Transverse colon (tissue), 4 donors: ENCODE results near the gene OMD. TPM values are rescaled to one million over a fixed set of nuclear protein-coding genes. Genes with fewer than 3 reads are reported as not detected.

ENCODE experiments used
- DNase-seq: peaks from one replicate; pipeline ENCODE4 v3.0.0-alpha.2; 2019
- H3K27ac ChIP-seq, 4 donors: fragments of 200-600 bp; sonication (generic); 2 replicates each; pipeline ENCODE4 v1.5.1; 2016 to 2018; ENCODE audit warnings: inconsistent platforms in 4 of 4
- H3K27me3 ChIP-seq: fragments of 200-600 bp; sonication (generic); 2 replicates; pipeline ENCODE4 v1.5.1; 2017; ENCODE audit warnings: inconsistent platforms
- H3K36me3 ChIP-seq, 4 donors: fragments of 200-600 bp; sonication (generic); 2 replicates each; pipeline ENCODE4 v1.5.1; 2017 to 2019; ENCODE audit warnings: inconsistent platforms in 4 of 4
- H3K4me1 ChIP-seq, 4 donors: fragments of 200-600 bp; sonication (generic); 2 replicates each; pipeline ENCODE4 v1.5.1; 2017 to 2020; ENCODE audit warnings: inconsistent platforms in 4 of 4
- H3K4me3 ChIP-seq, 4 donors: fragments of 200-600 bp; sonication (generic); 1 replicate in 1 of 4; 2 replicates in 3 of 4; pipeline versions ENCODE4 v1.5.1 to v1.6.1; 2017 to 2019; ENCODE audit warnings: inconsistent platforms in 4 of 4
- H3K9me3 ChIP-seq, 2 donors: fragments of 200-600 bp; sonication (generic); 2 replicates each; pipeline ENCODE4 v1.5.1; 2017 to 2019; ENCODE audit warnings: inconsistent platforms in 2 of 2
- CTCF ChIP-seq, 5 experiments: fragments of 200-600 bp in 3 of 5; fragments of 450-650 bp in 2 of 5; sonication (generic) in 3 of 5; IDR thresholded peaks; 1 replicate in 2 of 5; 2 replicates in 3 of 5; pipeline ENCODE4 v1.5.1; 2016 to 2017; ENCODE audit warnings: antibody characterized with exemption in 5 of 5, inconsistent platforms in 3 of 5, mild to moderate bottlenecking in 2 of 5, moderate library complexity in 1 of 5
- EP300 ChIP-seq: sonication (generic); formaldehyde crosslinking; IDR thresholded peaks from one replicate; pipeline ENCODE4 v1.6.1; 2017; ENCODE audit warnings: antibody characterized with exemption, low read depth
- POLR2A ChIP-seq: fragments of 450-650 bp; IDR thresholded peaks from one replicate; pipeline ENCODE4 v1.6.1; 2016; ENCODE audit warnings: antibody characterized with exemption, mild to moderate bottlenecking, moderate library complexity
- POLR2AphosphoS5 ChIP-seq, 3 donors: sonication (generic); formaldehyde crosslinking; IDR thresholded peaks; one replicate each; pipeline ENCODE4 v1.6.1; 2016; ENCODE audit warnings: antibody characterized with exemption in 3 of 3
- WGBS, 2 donors: methylation state at CpG; one replicate each; pipeline ENCODE4 v1.1.5; 2018; ENCODE audit warnings: low coverage in 1 of 2; 5-methylcytosine and 5-hydroxymethylcytosine counted together
- in situ Hi-C, 4 donors: fragments of 200-750 bp; cut with MboI; loops; one replicate each; pipeline versions ENCODE4 v1.15.0 to v1.15.1; 2017; ENCODE audit warnings: low sequenced_read_pairs in 3 of 4, low pct_ligation_motif_present in 1 of 4, low pct_unique_long_range_greater_than_20kb in 1 of 4
- intact Hi-C: fragments of 100-400 bp; cut with DNase I; formaldehyde crosslinking; loops from one replicate; pipeline ENCODE4 v1.15.1; 2023; ENCODE audit warnings: low total_unique reads
- total RNA-seq, 4 donors: library from RNA; depleted of rRNA; stranded (reverse); fragments of >200 nt; gene quantifications; one replicate each; pipeline ENCODE4 v1.1.0, GENCODE V29; 2016

OMD gene
- total RNA-seq, 4 donors from 2014 or later: 0.80 to 6.7 (median 2.2) TPM; not detected in 1

DNA sequence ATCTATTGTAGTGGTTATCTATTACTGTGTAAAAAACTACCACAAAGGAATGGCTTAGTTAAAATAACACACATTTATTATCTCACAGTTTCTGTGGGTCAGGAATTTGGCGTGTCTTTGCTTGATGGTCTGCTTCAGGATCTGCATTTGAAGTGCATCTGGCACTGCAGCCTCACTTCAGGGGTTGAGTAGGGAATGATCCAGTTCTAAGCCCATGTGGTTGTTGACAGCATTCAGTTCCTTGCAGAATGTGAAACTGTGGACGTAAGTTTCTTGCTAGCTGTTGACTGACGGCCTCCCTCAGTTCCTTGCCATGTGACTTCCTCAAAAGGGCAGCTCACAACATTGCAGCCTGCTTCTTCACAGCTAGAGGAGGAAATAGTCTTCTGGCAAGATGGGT, 17.8 kb downstream of the OMD start:
- 0 to 37% methylated on average over 1 to 3 of the region's 3 CpGs for WGBS, 2 donors
- intact Hi-C loops (no loop called here), in situ Hi-C loops (no loop called here)
- Histone ChIP-seq H3K4me3 (no peak overlapping the region), H3K36me3 (no peaks in the 10 kb centered on the region), H3K27me3 (no peaks in the 10 kb centered on the region), H3K4me1 (peaks cover 4 to 34% (median 18%) of the 10 kb centered on the region in 4 donors), H3K9me3 (no peaks in the 10 kb centered on the region), H3K27ac (peak overlapping the region; percentile 7 to 64 (median 50))
- no peak for TF ChIP-seq CTCF (IDR thresholded peaks at IDR 0.05)
- TF ChIP-seq POLR2AphosphoS5 (IDR thresholded peaks at IDR 0.05): peak in 1 of 3 donors; percentile 4
- no peak for TF ChIP-seq POLR2A
- no peak for TF ChIP-seq EP300
- DNase-seq: peak; percentile 26

GRCh38 chr9:92405818-92406217, 18.5 kb downstream of the OMD start:
- TF ChIP-seq CTCF (IDR thresholded peaks at IDR 0.05) (no peak), POLR2AphosphoS5 (IDR thresholded peaks at IDR 0.05) (no peak), EP300 (no peak), POLR2A (no peak)
- in situ Hi-C loops: no loop called here
- 0 to 60% methylated on average over 1 to 4 of the region's 4 CpGs for WGBS, 2 donors
- DNase-seq: no peak
- Histone ChIP-seq H3K27ac (peak overlapping the region; percentile 7 to 64 (median 50)), H3K36me3 (no peaks in the 10 kb centered on the region), H3K9me3 (no peaks in the 10 kb centered on the region), H3K27me3 (no peaks in the 10 kb centered on the region), H3K4me3 (no peak overlapping the region), H3K4me1 (peaks cover 4 to 32% (median 18%) of the 10 kb centered on the region in 4 donors)
- intact Hi-C loops: no loop called here

DNA sequence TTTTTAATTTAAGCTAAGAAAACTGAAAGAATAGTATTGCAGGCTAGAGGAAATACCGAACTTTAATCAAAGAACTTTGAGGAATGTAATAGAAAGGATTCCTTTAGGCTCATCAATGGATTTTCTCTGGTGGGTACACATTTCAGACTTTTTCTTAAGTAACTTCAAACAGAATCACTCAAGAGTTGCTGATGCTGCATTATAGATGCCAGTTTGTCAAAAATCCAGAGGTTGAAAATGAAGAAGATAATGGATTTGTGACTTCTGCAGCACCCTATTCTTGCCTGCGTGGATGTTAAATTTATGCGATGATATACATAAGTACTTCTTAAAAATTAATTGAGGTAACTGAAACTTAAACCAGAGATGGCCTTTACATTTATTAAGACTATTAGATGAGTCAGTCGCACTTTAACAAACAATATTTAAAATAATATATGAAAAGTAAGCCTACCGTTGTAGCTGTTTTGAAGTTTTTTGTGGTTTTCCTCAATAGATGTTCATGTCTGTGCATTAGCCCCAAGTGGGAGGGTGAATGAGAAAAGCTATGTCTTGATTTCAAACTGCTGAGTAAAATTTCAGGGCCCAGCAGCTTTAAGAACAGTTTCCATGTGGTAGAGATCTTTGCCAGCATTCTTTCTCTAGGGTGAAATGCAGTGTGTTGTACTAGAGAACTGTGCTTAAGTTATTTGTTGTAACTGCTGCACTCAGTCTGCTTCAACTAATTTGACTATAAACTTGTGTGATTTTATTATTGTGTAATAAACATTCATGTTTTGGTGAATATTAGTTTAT, 20.0 kb downstream of the OMD start, which contains the start of gene OGN:
Gene OGN (minus strand): TSS at position 537 of the 795 bp plus-strand sequence. CDS start 1,171 bp downstream, outside the sequence.
- in situ Hi-C loops: no loop called here
- TF ChIP-seq EP300 (no peak), POLR2A (no peak), CTCF (IDR thresholded peaks at IDR 0.05) (no peak), POLR2AphosphoS5 (IDR thresholded peaks at IDR 0.05) (no peak)
- Histone ChIP-seq H3K27me3 (no peaks in the 10 kb centered on the region), H3K4me1 (peaks cover 4 to 30% (median 18%) of the 10 kb centered on the region in 4 donors), H3K9me3 (no peaks in the 10 kb centered on the region), H3K4me3 (peak within 1 kb of the TSS in 2 of 4 donors; percentile 5 to 6), H3K36me3 (no peaks in the 10 kb centered on the region), H3K27ac (peak within 1 kb of the TSS in 2 of 4 donors; percentile 40 to 53)
- no peak for DNase-seq
- WGBS, 2 donors: 78 to 81% methylated on average over 5 of the region's 5 CpGs
- intact Hi-C loops: no loop called here

DNA sequence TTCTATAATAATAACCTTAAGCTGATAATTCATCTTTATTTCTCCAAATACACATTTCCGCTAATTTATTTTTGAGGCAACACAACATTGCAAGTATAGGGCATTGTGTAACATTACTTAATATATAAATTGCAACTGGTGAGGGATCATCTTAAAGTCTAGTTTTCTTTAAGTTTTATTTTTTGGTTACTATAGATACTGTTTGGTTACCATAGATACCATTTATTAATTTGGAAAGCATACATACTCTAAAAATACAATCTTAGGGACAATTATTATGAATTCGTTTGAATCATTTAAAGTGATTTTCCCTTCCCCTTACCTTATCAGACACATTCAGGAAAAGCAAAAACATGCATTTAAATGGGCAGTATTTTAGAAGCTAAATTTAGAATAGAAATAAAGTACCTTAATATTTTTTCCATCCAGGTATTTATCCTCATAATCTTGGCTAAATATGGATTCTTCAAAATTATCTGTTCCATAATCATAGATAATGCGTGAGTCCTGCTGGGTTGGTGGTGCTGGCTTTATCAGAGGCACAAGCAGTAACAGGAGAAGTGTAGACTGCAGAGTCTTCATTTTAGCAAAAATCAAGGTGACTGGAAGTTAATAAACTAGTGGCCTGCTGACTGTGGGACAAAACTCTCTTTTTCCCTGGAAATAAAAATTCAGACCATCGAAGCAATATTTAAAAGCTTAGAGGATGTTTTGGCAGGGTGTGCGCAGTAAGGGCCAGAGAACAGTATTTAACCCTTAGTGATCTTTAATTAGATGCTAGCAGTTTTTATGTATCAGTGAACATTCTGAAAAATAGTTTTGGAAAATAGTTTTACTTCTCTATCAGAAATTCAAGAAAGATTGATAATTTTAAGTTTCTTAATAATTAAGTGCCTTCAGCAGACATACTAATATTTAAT, 21.2 kb downstream of the OMD start:
- Histone ChIP-seq H3K27ac (peak overlapping the region in 2 of 4 donors; percentile 18 to 40), H3K27me3 (no peaks in the 10 kb centered on the region), H3K4me3 (peak overlapping the region in 2 of 4 donors; percentile 5 to 6), H3K4me1 (peaks cover 4 to 30% (median 18%) of the 10 kb centered on the region in 4 donors), H3K36me3 (no peaks in the 10 kb centered on the region), H3K9me3 (no peaks in the 10 kb centered on the region)
- 61 to 78% methylated on average over 5 of the region's 5 CpGs for WGBS, 2 donors
- no peak for DNase-seq
- TF ChIP-seq POLR2AphosphoS5 (IDR thresholded peaks at IDR 0.05): no peak
- intact Hi-C loops: no loop called here
- in situ Hi-C loops: no loop called here
